Stimulated activated CD8-positive, alpha-beta memory T cell treated with anti-CD3 and anti-CD28 coated beads, Interleukin-15, amount 100 ng/mL, for 4 hours (primary cell): ENCODE measurements around the gene CLSTN2.
"Not testable (repeated sequence)": the region's sequence is repeated elsewhere in the genome, so short reads cannot be mapped to it uniquely, and the experiment has no call there.

Source experiments
- DNase-seq, 2 donors: peaks; one replicate each; pipeline ENCODE4 v3.0.0-alpha.2; 2020; ENCODE audit warnings: low read depth in 2 of 2

Gene CLSTN2

GRCh38 chr3:140421884-140422283 lies 486.9 kb downstream of the CLSTN2 start:
- DNase-seq, result no peak

- DNase-seq, result no peak
Measured at GRCh38 chr3:140423146-140423545, 488.2 kb downstream of the CLSTN2 start.

DNA sequence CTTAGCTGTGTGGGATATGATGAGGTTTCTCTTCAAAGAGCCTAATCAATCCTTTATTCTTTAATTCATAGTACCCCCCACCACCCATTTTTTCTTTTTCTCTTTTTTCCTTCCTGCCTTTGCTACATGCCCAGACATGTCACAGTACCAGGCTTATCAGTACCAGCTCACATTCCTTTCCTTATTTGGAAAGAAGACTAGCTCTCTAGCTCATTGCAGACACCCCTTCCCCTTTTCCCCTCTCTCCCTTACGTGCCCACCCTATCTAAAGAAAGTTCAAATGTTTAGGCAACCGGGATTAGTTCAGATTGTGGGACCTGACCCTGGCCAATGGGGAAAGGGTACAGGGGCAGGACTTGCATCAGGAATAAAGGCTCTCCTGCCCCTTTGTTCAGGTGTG lies 488.6 kb downstream of the CLSTN2 start:
- DNase-seq, result not testable (repeated sequence)

DNA sequence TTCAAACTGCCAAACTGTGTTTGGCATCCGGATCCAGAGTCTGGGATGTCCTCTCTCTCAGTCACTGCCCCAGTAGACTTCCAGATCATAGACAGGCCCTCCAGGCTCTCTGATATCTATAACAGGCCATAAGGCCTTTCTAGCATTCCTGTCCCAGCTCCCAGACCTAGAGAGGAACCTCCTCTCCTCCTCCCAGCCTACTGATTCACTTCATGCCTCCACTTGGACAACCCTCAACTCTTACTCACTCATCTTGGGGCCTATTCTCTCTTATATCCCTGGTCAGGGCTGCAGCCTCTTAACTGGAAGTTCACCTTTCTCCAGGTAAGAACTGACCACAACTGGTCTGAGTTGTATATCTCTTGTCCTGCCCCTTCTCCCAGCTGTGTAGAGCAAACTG lies 489.2 kb downstream of the CLSTN2 start:
- DNase-seq, result no peak

DNA sequence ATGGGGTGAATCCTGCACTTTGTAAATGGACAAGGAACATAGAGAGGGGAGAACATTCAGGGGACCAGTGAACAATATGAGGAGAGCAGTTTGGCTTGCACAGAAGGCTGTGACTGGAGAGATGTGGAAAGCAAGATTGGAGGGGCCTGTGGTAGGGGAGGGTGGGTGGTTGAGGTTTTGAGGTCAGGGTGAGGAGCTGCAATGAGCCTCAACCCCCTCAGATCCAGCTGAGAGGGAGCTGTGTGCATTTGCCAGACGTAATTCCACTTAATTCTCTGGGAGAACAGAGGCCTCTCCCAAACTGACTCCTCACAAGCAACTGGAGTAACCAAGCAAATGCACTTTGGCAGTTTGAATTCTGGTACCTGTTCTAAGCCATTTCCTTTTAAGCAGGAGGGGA lies 489.7 kb downstream of the CLSTN2 start:
- no peak for DNase-seq

GRCh38 chr3:140427786-140428185 lies 492.8 kb downstream of the CLSTN2 start:
- DNase-seq, result no peak

DNA sequence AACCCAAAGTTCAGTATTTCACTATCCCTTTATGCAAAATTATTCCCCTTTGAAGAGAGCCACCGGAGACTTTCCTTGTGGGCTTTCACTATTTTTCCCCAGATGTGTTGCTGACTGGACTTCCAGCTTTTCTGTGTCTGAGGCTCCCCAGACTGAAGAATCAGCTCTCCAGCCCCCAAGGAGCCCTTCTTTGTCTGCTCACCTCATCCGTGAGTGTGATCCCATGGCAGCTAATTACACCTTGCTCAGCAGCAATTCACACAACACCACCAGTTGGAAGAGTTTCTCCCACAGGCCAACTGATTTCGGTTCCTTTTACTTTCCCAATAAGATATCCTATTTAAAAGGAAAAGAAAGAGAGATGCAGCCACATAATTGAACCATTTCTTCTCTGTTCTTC lies 493.4 kb downstream of the CLSTN2 start:
- no peak for DNase-seq

DNA sequence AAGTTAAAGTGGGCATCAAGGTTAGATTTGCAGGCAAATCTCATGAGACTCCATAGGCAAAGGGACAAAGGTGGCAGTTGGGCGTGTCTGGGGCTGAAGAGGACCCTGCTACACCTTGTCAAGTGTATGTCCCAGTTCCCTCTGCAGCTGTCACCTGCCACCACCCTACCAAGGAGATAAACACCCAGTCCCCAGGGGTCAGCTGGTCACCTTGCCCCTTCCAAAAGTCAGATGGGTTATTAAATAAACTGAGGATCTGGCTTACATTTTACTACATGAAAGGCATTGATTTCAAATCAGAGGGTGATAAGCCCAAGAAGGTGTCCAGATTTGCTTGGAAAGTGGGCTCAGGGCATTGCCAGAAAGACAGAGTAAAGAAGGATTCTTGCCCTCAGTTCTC lies 494.8 kb downstream of the CLSTN2 start:
- no peak for DNase-seq

DNA sequence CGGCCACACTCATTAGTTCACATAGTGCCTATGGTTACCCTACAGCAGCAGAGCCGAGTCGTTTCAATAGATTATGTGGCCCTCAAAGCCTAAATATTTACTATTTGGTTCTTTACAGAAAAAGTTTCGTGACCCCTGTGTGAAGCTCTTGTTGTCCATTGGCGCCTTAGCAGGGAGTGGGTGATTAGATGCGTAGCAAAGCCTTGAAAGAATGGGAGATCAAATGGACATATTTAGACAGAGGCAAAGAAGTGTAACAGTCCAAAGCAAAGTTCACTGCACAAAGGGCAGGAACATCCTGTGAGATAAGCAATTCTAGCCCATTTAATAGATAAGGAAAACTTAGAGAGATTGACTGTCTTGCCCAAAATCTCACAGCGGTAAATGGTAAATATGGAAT lies 495.5 kb downstream of the CLSTN2 start:
- DNase-seq, result no peak

- DNase-seq, result no peak
Measured at GRCh38 chr3:140432229-140432669, 497.3 kb downstream of the CLSTN2 start.

DNA sequence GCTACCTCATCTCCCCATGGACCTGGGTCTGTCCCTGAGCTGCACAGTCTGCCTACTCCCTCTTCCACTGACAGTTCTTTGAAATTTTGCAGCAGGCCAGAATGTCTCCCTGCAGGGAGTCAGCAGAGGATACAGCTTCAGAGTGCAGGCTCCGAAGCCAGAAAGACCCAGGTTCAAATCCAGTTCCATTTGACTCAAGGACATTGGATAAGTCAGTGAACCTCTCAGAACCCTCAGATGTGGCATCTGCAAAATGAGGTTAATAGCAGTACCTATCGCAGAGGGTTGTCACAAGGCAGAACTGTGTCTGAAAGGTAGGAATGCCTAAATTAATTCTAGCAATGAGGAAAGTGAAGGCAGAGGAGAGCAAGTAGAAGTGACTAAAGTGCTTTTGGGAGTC lies 498.4 kb downstream of the CLSTN2 start:
- DNase-seq, result no peak

DNA sequence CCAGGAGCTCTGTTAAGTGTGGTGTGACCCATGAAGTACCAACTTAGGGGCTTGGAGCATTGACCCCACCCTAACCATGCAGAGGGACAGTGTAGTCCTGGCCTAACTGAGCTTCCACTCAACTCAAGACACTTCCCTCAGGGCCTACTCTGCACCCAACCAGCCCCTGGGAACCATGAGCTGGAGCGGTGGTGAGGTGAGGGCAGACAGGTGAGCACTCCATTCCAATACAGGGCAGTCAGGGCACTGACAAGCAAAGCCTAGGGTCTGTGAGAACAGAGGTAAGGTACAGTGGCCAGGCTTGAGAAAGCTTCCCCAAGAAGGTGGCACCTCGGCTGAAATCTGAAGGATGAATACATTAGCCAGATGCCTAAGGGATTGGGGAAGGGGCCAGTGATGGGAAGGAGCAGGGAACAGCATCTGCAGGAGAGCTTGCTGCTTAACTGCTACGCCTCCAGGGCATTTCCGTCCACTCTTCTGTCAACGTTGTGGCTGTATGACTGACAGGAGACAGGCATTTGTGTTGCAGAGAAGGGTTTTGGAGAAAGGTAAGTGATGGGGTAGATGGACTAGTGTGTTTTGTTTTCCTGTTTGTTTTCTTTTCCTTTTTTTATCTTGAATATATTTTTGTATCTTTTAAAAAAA lies 499.4 kb downstream of the CLSTN2 start:
- no peak for DNase-seq

DNA sequence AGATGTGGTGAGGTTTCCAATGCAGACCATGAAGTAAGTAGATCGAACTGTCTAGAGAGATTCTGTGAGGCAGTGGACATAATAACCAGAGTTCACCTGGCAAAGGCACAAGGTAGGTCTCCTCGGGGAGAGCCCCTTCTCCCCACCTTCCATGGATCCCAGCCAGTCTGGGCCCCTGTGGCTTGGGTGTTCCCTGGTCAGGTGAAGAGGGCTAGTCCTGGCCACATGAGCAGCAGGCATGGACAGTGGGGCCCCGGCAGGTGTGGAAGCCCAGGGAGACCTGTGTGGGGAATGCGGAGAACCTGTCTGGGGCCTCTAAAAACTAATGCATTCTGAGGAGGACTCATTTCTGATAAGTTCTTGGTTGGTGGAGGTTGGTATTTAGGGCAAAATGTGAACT lies 501.4 kb downstream of the CLSTN2 start:
- no peak for DNase-seq

DNA sequence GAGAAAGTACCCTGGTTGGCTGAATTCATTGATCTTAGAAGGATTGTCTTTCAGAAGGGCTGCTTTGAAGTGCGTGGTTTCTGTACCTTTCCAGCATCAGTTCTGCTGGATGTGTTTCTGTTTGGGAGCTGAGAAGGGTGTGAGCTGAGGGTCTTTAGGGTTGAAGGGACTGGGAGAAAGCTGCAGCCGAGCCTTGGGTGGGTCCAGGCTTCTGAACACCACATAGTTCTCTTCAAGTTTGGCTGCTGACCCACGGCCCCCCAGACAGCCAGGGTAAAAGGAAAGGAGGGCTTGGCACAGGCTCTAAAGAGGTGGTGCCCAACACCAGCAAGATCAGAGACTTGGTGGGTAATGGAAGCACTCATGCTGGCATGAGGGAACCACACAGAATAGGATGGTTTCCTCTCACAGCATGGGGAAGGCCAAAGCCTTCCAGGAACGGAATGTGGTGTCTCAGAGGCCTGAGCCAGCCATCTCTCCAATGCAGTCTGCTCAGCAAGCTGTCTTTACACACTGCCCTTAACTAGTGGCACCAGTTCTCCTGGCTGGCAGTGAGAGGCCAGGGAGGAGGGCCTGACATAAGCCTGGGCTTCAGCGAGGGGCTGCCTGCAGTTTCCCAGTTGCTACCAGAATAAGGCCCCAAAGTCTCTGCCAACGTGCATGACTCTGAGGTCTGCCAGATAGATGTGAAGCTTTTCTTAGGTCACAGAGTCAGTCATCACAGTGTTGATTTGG lies 503.9 kb downstream of the CLSTN2 start:
- DNase-seq, result no peak

GRCh38 chr3:140439527-140439926 lies 504.5 kb downstream of the CLSTN2 start:
- no peak for DNase-seq

- no peak for DNase-seq
Measured at GRCh38 chr3:140440446-140440845, 505.5 kb downstream of the CLSTN2 start.

DNA sequence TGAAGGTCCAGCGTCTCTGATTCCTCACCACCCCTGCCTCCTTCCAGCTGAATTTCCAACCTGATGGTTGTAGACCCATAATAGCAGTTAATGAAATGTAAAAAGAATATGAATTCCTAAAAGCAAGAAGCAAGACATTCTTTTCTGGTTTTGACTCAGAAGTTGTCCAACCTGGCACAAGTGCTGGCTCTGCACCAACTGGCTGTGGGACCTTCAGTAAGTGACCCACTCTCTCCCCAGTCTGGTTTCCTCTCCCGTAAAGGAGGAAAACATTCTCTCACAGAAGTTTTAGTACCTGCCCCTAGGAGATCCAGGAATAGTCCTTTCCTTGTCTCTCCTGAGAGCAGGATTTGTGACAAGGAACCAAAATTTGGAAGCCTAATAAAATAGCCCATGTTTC lies 506.0 kb downstream of the CLSTN2 start:
- no peak for DNase-seq

- DNase-seq, result no peak
Measured at GRCh38 chr3:140442621-140443020, 507.6 kb downstream of the CLSTN2 start.

DNA sequence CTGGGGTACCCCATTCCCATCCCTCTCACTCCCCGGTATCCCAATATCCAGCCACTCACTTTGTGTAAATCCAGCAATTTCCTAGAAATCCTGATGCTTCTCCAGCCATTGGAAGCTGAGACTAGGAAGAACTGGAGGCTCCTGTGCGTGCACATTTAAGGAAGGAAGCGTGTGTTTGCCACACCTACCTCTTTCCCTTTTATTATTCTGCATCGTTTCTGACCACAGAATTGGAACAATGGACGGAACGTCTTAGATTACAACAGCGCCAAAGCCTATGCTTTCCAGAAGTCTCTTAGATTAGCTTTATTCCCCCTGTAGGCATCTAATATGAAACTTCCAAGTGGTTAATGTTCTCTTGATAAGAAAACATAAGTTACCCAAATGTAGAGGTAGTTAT lies 508.1 kb downstream of the CLSTN2 start:
- DNase-seq, result no peak

- no peak for DNase-seq
Measured at GRCh38 chr3:140443806-140444205, 508.8 kb downstream of the CLSTN2 start.

GRCh38 chr3:140446734-140447133 lies 511.7 kb downstream of the CLSTN2 start:
- DNase-seq, result no peak

DNA sequence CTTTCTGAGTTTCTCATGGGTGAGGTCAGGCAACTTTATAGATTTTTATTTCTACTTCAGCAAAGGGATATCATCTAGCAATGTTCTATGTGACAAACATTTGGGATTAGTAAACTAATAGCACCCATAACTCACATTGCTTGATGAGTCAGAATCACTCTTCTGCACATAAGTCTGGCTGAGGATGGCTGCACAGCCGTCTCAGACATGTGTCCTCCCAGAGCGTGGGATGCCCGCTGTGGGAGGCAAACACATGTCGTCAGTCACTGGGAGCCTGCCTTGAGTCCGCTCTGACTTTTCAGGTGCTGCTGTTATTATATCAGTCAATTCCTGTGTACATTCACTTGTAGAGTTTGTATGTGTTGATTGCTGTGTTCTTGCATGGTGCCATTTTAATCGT lies 512.2 kb downstream of the CLSTN2 start:
- no peak for DNase-seq

- no peak for DNase-seq
Measured at GRCh38 chr3:140448001-140448400, 513.0 kb downstream of the CLSTN2 start.
